ENCODE data around the gene GOLGA1.

- TF ChIP-seq POLR2A (IDR thresholded peaks at IDR 0.05; ENCODE audit: low read depth, low read length): no peak
- TF ChIP-seq TAF1 (IDR thresholded peaks at IDR 0.05; ENCODE audit: borderline replicate concordance, low read depth, low read length): no peak
- TF ChIP-seq POLR2AphosphoS5 (IDR thresholded peaks at IDR 0.05; ENCODE audit: low read depth, low read length): no peak
These were observed 101.1 kb downstream of the GOLGA1 start for GRCh38 chr9:124839612-124840299.

Measured in GM12892 (cell line).